GM03348 (cell line): Measurements from ENCODE around the gene ZBTB16.

ENCODE experiments used
- DNase-seq: peaks from one replicate; pipeline ENCODE4 v3.0.0; 2012; ENCODE audit warnings: low spot score

The ZBTB16 gene

GRCh38 chr11:114065094-114065493, 5.6 kb downstream of the ZBTB16 start:
- no peak for DNase-seq

GRCh38 chr11:114066046-114066648, 6.6 kb downstream of the ZBTB16 start:
- no peak for DNase-seq

- DNase-seq = no peak
Measured at GRCh38 chr11:114068327-114068726, 8.8 kb downstream of the ZBTB16 start.

GRCh38 chr11:114070464-114071139, 11.1 kb downstream of the ZBTB16 start:
- DNase-seq = no peak

GRCh38 chr11:114073007-114073827, 13.7 kb downstream of the ZBTB16 start:
- DNase-seq = no peak

- DNase-seq = no peak
Measured at GRCh38 chr11:114073828-114074381, 14.4 kb downstream of the ZBTB16 start.

- DNase-seq = no peak
Measured at GRCh38 chr11:114074546-114075343, 15.2 kb downstream of the ZBTB16 start.

- DNase-seq = no peak
Measured at GRCh38 chr11:114075344-114075610, 15.8 kb downstream of the ZBTB16 start.

GRCh38 chr11:114075891-114076441, 16.5 kb downstream of the ZBTB16 start:
- DNase-seq = peak; percentile 83

- DNase-seq = no peak
Measured at GRCh38 chr11:114076921-114077331, 17.4 kb downstream of the ZBTB16 start.

GRCh38 chr11:114077482-114078305, 18.2 kb downstream of the ZBTB16 start:
- DNase-seq = no peak

GRCh38 chr11:114078423-114078822, 18.9 kb downstream of the ZBTB16 start:
- no peak for DNase-seq

GRCh38 chr11:114079511-114080065, 20.1 kb downstream of the ZBTB16 start:
- no peak for DNase-seq

- no peak for DNase-seq
Measured at GRCh38 chr11:114080219-114080618, 20.7 kb downstream of the ZBTB16 start.

- no peak for DNase-seq
Measured at GRCh38 chr11:114080769-114081168, 21.3 kb downstream of the ZBTB16 start.

- DNase-seq = no peak
Measured at GRCh38 chr11:114081641-114082414, 22.3 kb downstream of the ZBTB16 start.

- no peak for DNase-seq
Measured at GRCh38 chr11:114082415-114082748, 22.9 kb downstream of the ZBTB16 start.

GRCh38 chr11:114082767-114083181, 23.3 kb downstream of the ZBTB16 start:
- no peak for DNase-seq

- no peak for DNase-seq
Measured at GRCh38 chr11:114083391-114084252, 24.1 kb downstream of the ZBTB16 start.
